Stimulated activated CD4-positive, alpha-beta T cell treated with anti-CD3 and anti-CD28 coated beads, Interleukin-4, amount 100 ng/mL, for 4 hours (primary cell): Measurements from ENCODE around the gene TULP4.
"Not testable (repeated sequence)": the region's sequence is repeated elsewhere in the genome, so short reads cannot be mapped to it uniquely, and the experiment has no call there.

Experiments
- DNase-seq, 2 experiments: peaks; one replicate each; pipeline ENCODE4 v3.0.0-alpha.2; 2020

The TULP4 gene

DNA sequence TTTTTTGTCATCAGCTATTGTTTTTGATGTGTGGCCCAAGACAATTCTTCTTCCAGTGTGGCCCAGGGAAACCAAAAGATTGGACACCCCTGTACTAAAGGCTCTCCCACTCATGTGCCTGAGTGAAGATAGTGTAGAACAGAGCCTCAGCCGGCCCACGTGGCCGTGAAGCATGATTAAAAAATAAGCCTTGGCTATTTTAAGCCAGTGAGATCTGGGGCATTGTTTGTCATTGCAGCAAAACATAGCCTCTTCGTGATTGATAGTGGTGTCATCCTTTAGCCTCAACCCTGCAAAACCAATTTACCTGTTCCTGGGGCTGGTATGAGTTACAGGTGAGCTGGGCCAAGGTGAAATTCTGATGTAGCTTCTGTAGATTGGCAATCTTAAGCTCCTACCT lies 85.3 kb downstream of the TULP4 start:
- DNase-seq: no peak

DNA sequence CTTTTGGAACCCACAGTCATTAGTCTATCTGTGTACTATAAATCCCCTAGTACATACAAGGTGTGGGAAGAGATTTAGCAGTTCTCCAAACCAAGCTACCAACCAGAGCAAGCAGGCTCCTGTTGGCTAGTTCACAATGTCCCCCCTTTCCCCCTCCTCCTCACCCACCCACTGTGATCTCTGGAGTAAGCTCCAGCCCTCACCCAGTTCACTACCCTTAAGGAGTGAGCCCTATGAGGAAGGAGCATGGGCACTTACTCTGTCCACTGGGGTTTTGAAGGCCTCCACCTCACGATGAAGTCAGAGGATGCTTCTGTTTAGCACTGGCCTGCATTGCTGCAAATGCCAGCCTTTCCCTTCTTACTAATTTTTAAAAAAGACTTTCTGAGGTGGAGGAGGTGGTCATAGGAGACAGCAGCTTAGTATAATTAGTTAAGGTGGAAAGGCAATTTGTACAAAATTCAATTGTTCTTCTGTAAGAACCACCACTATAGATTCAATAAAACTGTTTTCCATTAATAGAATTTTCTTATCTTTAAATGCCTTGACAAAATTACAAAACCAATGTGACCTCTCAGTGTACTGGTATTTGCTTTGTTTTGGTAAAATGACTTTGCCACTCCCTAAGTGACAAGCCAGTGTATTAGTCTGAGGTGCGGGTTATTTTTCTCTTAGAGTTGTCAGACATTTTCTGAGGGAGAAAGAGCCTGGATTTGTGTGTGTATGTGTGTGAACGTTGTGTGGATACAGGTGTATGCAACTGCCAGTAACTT lies 86.2 kb downstream of the TULP4 start:
- no peak for DNase-seq

DNA sequence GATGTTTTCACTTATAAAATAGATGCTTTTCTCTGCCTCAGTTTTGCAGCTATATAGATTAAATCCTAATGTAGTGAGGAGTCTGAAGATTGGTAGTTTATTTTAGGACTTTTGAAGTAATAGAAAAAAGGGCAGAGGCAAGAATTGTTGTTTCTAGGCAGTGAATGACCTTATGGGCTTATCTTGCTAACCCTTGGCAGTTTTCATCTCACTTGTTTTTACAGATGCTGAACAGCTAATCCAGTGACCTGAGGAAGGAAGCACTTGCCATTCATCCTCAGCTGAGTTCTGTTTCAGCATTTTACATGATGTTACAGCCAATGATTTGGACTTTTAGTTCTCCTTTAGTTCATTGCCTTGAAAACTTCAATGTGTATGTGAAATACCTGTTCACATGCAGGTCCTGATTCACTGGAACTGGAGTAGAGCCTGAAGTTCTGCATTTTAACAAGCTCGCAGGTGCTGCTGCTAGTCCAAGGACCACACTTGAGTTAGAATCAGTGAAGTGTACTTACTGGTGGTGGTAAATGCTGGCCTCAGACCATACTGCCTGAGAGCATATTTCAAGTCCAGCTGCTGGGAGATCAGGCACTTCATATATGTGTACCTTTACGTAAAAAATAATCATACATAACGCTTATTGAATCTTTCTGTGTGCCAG lies 86.9 kb downstream of the TULP4 start:
- DNase-seq: no peak

DNA sequence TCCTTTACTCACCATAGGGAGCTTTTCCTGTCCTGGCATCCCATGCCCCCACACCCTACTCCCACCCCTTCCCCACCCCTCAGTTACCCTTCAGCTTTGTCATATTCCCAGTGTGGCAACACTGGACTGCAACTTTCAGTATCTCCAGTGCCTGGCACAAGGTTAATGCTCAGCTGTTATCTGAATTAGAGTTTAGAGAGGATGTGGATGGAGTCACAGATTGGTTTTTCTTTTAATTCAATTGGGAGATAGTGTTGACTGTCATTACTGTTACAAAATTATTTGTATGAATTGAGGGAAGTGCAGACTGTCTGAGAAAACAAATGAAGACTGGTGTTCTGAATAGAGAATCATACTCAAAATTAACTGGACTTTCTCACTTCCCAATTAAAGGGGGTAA lies 89.9 kb downstream of the TULP4 start:
- DNase-seq: no peak

DNA sequence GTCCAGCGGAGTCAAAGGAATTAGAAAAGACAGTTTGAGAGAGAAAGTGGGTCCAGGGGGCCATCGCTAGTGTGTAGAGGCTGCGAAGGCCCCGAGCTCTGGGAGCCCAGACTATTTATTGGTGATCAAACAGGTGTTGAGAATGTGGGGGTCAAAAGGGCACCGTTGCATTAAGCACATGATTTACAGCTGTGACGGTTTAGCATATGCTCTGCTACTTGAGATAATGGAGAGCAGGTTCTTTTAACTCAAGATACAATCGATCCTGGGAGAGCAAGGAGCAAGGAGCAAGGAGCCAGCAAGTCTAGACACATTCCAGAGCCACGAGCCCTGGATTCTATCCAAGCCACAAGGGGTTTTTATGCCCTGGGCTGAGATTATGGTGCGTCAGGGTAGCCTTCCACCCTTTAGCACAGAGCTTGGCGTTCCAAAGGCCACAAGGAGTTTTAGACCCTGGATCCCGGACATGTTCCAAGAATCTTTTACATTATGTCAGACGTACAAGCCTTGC lies 93.1 kb downstream of the TULP4 start:
- not testable (repeated sequence) for DNase-seq

DNA sequence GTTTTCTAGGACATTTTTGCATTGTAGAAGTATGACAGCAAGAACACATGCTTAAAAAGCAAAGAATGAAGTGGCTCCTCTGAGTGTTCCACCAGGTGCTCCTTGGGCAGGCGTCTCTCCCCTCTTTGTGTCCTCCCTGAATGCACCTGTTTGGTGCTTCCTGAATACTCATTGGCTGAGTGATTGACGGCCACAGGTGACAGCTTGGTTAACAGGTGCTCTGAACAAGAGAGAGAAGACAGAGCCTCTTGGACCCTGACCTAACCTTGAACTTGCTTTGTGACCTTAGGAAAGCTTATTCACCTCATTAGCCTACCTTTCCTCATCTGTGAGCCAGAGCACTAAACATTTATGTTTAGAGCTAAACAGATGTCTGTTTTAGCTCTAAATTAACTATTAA lies 93.7 kb downstream of the TULP4 start:
- DNase-seq: no peak

DNA sequence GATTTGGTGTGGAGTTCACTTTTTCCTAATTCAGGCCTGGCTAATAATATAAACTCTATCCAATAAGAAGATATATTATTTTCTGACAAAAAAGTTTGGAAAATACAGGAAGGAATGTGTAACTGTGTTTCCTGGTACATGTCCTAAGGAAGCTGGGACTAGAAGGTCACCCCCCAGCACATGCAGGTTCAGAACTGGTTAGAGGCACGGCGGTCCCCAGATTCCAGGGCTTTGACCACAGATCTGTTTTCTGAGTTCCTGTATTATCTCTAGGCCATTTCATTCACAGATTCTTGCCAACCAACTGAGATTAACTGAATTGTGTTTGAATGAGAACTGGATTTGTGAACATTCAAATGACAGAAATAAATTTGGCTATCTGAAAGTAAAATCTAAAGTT lies 94.5 kb downstream of the TULP4 start:
- no peak for DNase-seq

DNA sequence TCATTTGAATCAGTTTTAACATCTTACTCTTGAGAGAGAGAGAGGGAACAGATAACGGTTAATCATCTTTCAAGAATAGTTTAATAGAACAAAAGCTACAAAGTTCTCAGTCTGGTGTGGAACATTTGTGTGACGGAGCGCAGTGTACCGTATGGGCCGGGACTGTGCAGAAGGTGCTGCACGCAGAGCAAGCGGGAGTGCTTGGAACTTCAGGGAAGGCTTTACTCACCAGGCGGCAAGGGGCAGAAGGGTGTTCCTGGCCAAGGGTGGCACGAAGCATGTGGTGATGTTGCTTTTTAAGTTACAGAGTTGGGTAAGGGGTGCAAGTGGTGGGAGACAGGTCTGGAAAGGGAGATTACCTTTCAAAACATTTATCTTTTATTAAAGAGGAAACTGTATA lies 95.7 kb downstream of the TULP4 start:
- no peak for DNase-seq

DNA sequence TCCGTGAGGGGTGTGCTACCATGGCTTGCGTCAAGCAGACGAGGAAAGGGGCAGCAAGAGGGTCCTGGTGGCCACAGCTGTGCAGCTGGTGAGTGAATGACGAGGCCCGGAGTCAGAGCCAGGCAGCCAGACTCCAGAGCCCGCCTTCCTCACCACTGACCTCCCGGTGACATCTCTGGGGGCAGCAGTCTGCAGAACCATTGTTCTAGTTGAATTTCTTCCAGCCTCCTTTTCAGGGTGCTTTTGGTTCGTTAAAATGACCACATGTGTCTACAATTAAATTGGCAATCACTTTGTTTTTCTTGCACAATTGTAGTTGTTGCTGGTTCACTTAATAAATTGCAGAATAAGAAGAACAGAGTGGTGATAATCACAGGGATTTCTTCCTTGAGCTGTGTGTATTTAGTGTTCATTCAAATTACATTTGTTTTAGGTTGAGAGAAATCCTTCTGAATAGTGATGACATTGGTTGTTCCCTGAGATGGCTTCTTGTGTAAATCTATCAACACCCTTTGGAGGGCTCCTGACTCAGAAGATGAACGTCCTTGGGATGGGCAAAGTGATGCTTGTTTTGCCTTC lies 96.4 kb downstream of the TULP4 start:
- no peak for DNase-seq

DNA sequence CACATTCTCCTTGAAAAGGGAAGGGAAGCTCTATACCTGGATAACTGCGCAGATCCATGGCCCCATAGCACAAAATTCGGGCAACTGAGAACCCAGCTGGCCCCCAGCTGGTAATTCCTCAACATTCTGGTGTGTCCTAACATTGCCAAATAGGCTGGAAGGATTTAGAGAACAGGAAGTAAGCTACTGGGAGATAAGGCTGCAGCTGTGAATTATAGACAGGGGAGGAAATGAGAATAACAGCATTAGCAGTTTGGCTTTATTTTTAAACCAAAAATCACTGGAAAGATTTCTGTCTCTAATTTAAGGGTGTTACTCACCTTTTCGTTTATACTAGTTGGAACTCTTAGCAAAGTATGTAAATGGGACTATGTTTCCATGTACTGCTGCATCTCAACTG lies 97.2 kb downstream of the TULP4 start:
- DNase-seq: no peak

DNA sequence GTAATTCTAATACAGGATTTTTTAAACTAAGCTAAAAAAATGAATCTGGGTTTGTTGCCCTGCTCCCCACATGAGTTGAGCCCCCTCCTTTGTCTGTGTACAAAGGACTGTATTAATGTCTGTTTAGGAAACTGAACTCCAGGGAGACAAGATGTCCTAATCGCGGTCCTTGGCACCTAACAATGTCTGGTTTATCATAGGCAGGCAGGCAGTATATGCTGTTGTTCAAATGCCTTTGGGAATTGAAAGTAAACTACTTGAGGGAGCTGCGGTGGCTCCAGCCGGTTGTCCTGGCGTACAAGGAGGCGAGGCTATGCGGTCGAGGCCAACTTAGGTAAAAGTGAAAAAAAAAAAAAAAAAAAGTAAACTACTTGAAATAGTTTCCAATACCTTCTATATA lies 98.5 kb downstream of the TULP4 start:
- no peak for DNase-seq

DNA sequence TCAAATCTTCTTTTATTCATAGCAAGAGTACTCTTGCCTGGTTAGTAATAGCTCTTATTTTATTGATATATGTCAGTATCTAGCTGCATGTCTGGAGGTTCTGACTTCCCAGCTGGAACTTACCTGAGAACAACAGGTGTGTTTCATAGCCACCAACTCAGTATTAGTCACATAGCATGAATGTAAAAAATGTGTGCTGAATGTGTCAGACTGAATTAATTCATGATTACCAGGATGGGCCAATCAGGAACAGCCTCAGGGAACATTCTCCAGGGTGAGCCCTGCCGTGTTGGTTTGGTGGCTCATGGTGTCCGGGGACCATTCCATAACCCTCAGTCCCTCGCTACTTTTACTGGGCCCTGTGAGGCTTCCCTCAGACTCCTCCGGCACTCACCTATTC lies 99.7 kb downstream of the TULP4 start:
- no peak for DNase-seq

DNA sequence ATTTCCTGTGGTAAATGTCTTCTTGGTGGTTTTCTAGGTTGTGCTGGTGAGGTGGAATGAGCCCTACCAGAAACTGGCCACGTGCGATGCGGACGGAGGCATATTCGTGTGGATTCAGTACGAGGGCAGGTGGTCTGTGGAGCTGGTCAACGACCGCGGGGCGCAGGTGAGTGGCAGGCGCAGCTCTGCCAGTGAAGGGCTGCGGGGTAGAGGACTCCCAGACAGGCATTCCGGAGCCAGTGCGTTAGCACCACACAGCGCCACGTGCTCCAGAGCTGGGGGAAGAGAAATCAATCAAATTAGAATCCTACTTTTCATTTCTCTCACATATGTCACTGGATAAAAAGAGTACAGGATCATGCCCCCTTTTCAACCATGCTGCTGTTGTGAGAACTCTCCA lies 100.8 kb downstream of the TULP4 start:
- DNase-seq: no peak

DNA sequence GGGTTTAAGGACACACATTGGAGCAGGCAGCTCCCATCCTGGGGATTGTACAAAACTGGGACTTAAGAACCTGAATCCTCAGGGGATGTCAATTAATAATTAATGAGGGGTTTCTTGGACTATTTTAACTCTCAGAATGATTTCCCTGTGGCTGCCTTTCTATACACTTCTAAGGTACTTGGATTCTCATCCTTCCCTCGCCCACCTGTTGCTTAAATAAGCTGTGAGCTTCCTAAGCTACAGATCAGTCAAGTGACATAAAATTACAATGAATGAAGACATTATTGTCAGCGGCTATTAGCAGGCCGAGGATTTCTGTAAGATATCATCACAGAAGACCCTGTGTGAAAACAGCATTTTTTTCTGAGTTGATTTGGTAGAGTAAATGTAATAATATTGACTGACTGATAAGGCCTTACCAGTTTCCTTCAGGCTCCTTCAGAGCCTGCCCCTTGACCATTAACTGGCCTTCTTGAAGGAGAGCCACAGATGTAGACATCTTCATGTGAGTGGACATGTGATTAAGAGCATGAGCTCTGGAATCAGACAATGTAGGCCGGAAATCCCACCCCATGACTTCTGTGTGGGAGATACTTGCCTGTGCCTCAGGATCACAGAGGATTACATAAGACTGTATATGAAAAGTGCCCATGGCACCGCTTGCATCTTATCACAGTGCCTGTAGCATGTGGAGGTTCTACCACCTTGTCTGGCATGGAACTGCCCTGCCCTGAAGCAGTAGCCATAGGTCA lies 101.7 kb downstream of the TULP4 start:
- DNase-seq: no peak

DNA sequence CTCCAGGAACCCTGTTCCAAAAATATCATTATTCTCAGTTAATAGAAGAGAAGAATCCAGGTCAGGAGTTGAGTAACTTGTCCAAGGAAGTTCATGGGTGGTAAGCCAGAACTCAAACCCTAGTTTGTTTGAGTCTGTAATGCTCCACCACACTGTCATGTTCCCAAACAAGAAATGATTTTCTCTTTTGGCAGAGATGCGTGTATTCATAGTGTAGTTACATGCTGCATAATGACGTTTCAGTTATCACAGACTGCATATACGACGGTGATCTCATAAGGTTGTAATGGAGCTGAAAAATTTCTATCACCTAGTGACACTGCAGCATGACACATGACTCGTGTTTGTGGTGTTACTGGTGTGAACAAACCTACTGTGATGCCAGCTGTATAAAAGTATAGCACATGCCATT lies 102.6 kb downstream of the TULP4 start:
- DNase-seq: no peak

DNA sequence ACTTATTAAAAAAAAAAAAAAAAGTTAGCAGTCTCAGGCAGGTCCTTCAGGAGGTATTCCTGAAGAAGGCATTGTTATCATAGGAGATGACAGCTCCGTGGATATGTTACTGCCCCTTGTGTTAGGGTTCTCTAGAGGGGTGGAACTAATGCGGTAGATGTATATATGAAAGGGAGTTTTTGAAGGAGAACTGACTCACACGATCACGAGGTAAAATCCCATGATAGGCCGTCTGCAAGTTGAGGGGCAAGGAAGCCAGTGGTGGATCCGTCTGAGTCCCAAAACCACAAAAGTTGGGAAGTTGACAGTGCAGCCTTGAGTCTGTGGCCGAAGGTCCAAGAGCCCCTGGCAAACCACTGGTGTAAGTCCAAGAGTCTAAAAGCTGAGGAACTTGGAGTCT lies 103.4 kb downstream of the TULP4 start:
- no peak for DNase-seq

DNA sequence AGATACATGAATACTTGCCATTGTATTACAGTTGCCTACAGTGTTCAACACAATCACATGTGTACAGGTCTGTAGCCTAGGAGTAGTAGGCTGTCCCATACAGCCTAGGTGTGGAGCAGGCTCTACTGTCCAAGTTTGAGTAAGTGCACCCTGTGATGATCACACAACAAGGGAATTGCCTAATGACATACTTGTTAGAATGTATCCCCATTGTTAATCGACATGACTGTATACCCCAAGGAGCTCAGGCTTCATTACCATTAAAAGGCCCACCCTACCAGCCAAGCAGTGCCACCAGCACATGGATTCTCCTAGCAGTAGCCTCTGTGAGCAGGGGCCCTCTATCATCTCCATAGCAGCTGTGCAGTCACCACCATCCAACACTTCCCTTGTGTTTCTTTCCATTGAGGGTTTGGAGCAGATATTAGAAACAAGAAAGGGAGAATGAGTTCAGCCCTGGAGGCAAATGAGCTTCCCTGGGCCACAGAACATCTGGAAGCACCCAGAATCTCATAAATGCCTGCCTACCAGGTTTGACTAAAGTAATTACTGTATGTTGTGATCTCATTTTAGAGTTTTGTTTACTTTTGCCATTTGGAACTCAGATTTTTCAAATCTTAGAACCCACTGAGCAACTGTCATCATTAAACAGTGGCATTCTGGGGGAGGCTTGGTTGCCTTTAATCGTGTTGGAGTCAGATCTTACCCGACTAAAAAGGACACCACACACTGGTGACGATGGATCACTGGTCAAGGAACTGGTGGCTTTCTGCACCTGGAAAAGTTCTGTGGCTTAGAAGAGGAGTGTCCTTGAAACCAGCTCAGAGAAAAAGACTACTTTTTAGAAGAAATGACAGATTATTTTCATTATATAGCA lies 104.9 kb downstream of the TULP4 start:
- no peak for DNase-seq

DNA sequence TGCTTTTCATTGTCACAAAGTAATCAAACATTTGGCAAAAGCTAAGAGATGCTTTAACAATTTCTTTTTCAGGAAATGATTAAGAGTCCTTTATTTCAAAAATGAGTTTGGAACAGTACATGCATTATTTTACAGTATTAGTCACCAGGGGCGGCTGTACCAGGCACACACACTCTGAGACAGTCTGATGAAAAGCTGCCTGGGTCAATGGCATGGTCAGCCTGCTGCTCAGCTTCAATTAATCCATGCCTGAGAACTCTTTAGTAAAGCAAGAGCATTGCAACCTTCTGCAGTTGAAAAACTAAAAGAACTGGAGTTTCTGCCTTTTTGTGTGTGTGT lies 105.5 kb downstream of the TULP4 start:
- no peak for DNase-seq

DNA sequence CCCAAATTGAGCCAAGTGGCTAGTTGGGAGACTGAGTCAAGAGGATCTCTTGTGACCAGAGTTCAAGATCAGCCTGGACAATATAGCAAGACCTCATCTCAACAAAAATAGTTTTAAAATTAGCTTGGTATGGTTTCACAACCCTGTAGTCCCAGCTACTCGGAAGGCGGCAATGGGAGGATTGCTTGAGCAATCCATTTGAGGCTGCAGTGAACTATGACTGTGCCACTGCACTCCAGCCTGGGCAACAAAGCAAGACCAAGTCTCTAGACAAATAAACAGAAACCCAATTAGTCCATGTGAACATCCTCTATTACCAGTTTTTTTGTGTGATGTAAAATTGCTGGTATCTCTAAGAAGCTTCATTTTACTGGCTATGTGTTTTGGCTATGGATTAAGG lies 106.2 kb downstream of the TULP4 start:
- no peak for DNase-seq

DNA sequence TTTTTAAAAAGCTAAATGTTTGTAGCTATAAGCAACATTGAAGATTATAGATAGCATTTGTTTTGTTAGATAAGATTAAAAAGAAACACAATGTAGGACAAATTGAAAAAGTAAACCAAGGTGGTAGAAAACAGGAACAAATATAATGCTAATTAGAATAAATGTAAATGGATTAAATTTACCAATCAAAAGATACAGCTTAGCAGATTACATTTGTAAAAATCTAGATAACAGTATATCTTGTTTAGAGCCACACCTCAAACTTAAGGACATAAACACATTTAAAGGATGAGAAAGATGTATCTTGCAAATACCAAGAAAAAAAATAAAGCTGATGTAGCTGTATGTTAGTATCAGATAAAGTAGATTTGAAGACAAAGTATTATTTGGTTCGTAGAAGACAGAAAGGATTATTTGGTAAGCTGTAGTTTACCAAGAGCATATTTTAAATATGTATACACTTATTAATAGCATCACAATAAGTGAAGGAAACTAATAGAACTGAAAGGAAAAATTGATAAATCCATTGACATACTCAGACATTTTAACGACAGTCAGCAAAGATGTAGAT lies 107.2 kb downstream of the TULP4 start:
- no peak for DNase-seq

DNA sequence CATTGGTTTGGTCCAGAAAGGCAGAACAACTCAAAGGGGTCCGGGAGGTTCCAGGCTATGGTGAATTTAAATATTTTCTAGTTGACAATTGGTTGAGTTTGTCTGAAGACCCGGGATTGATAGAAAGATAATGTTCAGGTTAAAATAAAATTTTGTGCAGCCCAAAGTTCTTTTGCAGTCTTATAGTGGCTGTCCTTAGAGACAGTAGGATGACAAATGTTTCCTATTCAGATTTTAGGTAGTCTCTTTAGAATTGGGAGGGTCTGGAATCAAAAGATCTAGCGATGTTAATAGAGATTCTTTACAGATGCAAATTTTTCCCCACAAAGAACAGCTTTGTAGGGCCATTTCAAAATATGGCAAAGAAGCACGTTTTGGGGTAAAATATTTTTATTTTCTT lies 109.1 kb downstream of the TULP4 start:
- DNase-seq: no peak

DNA sequence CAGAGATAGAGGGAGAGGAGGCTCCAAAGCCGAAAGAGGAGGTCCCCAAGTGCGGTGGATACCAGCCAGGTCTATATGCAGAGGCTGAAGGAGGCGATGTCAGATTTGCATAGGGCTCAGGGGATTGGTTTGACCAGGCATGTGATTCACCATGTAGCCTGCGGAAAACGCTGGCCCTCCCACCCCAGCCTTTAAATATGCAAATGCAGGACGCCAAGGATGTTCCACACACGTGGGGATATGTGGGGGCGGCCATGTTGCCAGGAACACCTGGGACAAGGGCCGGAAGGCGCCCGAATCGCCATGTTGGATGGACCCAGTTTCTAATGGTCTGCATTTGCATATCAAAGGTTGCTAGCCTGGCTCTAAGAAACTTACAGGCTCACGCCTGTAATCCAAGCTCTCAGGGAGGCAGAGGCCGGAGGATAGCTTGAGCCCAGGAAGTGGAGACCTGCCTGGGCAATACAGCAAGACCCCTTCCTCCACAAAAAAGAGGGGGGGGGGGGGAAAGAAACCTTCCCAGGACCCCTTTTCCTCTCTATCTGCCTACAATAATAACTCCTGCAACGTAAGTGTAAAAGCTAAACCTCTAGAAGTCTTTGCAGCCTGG lies 110.5 kb downstream of the TULP4 start:
- DNase-seq: no peak
